GM18508 (cell line): ENCODE results near the gene SMOC2.

Experiments used
- ATAC-seq: cut with Tn5 transposase; IDR thresholded peaks from one replicate; pipeline ENCODE4 v1.9.1; 2021; ENCODE audit warnings: moderate number of reproducible peaks; ENCODE audit not compliant: insufficient read depth, unreplicated experiment

The SMOC2 gene

GRCh38 chr6:168637834-168638233 lies 196.8 kb downstream of the SMOC2 start:
- no peak for ATAC-seq

DNA sequence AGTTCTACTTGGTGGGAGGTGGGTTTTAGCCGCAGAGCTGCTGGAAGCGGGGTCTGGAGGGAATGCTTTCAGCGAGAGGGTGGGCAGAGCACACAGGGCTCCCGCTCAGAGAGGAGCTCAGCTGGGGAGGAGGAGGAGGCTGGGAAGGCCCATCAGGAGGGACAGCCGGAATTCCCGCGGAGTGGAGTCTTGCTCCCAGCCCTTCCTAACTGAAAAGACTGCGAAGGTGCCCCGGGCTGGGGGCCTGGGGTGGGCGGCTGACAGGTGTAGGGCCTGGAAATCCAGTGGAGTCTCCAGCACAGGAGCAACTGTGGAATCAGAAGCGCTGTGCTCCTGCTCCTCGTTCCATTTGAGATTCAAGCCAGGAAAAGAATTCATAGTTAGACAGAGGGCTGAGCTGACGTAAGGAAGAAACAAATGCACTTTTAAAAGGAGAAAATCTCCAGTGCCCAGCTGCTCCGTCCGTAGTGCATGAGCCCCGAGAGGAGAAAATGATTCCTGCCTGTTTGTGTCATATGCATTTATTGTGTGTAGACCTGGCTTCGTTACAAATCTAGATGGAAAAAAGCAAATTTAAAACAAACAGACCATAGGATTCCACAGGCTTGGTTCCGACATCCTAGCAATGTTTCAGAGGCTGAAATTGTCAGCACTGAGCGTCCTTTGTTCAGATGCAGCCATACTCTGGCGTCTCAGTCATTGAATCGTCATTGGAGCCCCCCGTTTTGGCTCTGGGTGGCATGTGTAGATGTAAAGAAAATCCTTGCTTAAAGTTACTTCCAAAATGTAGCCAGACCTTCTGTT lies 197.7 kb downstream of the SMOC2 start:
- no peak for ATAC-seq

GRCh38 chr6:168640181-168640580 lies 199.2 kb downstream of the SMOC2 start:
- ATAC-seq, result no peak

DNA sequence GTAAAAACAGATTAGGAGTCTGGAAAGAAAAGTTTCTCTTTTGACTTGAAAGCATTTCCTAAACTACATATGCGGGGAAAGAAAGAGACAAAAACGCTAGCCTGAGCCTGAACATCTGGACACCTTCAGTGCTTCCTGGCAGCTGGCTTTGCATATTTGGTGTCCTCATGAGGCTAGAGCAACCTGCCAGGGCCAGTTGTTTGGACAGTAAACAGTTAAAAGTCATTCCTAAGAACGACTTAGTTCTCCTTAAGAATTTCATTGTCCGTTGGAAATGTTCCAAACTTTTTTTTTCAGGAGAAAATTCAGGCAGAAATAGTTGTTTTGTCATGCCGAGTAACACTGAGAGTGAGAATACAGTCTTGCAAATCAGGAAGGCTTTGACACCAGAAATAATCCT lies 199.8 kb downstream of the SMOC2 start:
- no peak for ATAC-seq

- no peak for ATAC-seq
Observed at GRCh38 chr6:168641446-168641845, 200.5 kb downstream of the SMOC2 start.

DNA sequence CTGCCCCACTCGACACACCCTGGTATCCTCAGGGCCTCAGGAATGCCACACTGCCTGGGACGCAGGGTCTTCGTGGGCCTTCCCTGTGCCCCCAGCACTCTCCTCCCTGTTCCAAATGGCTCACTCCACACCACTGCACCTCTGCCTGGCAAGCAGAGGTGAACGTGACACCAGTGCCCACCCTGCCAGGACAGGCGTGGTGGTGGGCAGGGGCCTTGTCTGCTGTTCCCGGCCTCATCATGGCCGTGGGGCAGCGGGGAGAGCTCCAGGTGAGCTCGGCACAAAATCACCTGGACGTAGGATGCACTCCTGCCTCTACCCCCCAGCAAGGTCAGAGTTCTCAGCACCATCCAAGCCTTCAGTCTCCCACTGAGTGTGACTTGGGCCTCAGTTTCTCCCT lies 202.4 kb downstream of the SMOC2 start:
- no peak for ATAC-seq

DNA sequence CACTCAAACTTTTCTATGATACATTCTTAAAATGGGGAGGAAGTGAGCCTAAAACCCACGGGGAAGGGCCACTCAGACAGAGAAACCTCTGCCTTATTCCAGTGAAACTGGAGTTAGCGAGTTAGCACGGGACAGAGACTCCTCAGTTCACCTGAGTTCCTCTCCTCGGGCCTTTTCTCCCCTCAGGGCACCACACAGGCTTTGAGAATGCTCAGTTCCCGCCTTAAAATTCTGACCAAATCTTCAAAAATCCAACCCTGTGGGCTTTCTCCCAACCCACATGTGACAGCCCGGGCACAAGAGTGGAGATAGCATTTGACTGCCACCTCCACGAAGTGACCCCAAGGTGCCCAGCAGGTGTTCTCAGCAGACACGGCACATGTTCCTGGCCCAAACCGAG lies 204.3 kb downstream of the SMOC2 start:
- ATAC-seq, result no peak

- no peak for ATAC-seq
Observed at GRCh38 chr6:168647271-168647670, 206.3 kb downstream of the SMOC2 start.

GRCh38 chr6:168648240-168649125 lies 207.5 kb downstream of the SMOC2 start:
- no peak for ATAC-seq

- no peak for ATAC-seq
Observed at GRCh38 chr6:168649209-168649608, 208.2 kb downstream of the SMOC2 start.

DNA sequence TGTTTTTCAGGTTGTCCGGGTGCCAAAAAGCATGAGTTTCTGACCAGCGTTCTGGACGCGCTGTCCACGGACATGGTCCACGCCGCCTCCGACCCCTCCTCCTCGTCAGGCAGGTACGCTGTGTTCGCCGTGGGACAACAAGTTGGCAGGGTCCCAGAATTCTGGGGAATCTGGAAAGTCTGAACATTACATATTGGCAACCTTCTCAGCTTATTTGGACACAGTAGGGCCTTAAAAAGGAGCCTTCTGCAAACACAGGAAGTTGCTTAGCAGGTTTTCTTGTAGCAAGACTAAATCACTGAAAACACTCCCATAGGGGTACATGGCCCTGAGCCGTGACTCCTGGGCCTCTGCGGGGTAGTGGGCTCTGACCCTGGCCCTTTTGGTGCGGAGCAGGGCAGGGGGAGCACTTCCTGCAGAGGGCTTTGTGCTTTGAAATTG lies 209.7 kb downstream of the SMOC2 start:
- no peak for ATAC-seq

DNA sequence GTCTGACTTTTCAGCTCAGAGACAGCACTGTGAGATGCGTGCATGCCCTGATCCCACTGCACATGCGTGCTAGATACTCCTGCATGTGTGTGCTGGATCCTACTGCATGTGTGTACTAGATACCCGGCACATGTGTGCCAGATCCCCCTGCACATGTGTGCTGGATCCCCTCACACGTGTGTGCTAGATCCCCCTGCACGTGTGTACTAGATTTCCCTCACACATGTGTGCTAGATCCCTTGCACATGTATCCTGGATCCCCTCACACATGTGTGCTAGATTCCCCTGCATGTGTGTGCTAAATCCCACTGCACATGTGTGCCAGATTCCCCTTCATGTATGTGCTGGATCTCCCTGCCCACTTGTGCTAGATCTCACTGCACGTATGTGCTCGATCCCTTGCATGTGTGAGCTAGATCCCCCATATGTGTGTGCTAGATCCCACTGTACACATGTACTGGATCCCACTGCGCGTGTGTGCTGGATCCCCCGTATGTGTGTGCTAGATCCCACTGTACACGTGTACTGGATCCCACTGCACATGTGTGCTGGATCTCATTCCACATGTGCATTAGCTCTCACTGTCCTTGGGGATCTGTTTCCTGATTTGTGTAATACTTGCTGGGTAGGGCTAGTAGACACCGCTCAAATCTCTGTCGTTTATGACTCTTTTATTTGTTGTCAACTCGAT lies 214.6 kb downstream of the SMOC2 start:
- no peak for ATAC-seq

- ATAC-seq, result no peak
Observed at GRCh38 chr6:168658059-168658458, 217.1 kb downstream of the SMOC2 start.

DNA sequence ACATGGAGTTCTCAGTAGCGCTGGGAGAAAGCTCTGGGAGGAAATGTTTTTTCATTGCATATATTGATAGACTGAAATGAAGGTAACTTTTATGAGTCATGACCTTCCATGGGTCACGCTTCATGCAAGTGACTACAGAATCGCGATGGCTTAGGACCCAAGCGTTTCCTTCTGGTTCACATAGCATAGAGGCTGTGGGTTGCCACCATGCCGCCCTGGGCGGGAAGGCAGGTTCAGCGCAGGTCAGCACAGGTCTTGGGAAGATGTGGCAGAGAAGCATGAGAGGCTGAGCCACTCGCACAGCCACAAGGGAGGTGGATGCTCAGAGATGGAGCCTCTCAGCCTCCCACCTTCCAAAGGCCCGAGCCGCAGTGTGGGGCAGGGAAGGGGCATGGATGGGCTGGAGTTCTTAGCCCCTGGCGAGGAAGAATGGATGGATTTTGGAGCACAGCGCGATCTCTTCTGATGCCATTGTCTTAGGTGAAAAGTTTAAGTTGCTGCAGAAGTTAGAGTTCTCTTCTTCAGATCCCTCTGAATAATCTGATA lies 219.5 kb downstream of the SMOC2 start:
- ATAC-seq, result no peak

GRCh38 chr6:168662301-168662936 lies 221.4 kb downstream of the SMOC2 start:
- no peak for ATAC-seq

GRCh38 chr6:168663041-168663440 lies 222.1 kb downstream of the SMOC2 start:
- ATAC-seq, result no peak

GRCh38 chr6:168664956-168665355 lies 224.0 kb downstream of the SMOC2 start:
- no peak for ATAC-seq

GRCh38 chr6:168666170-168666569 lies 225.2 kb downstream of the SMOC2 start:
- no peak for ATAC-seq

DNA sequence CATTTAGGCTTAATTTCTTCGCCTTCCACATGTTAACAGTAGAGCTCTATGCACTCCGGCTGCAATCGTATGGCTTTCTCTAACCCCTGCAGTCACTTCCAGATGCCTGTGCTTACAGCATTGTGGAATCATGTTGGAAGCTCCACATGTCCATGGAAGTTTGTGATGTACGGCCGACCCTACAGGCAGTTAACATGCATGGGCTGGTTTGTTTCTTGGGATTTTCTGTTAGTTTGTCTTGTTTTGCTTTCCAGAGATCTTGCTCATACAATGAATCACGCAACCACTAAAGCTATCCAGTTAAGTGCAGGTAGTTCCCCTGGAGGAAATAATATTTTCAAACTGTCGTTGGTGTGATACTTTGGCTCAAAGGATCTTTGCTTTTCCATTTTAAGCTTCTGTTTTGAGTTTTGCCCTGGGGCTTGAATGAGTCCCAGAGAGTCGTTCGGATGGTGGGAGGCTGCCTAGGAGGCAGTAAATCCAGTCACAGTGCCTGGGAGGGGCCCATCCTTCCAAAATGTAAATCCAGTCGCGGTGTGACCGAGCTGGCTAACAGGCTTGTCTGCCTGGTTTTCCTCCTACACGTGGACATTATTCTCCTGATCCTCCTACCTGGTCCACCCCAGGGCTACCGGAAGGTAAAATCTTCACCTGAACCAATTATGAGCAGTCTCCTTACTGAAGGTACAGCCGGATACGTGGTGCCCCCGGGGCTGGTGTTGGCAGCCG lies 225.9 kb downstream of the SMOC2 start:
- no peak for ATAC-seq
